Testis (tissue), 2 donors: ENCODE results near the gene ANK2.

Source experiments
- POLR2A ChIP-seq: fragments of 450-650 bp; IDR thresholded peaks from one replicate; pipeline ENCODE4 v1.6.1; 2017; ENCODE audit warnings: antibody characterized with exemption, mild to moderate bottlenecking, moderate library complexity
- TF ChIP-seq, protein P1 (sequence below), 3 experiments: fragments of 450-650 bp in 2 of 3; fragments of 200-600 bp in 1 of 3; sonication (generic) in 1 of 3; IDR thresholded peaks; one replicate each; pipeline ENCODE4 v1.5.1; 2016 to 2019; ENCODE audit warnings: antibody characterized with exemption in 3 of 3, mild to moderate bottlenecking in 2 of 3, moderate library complexity in 1 of 3

DNA sequence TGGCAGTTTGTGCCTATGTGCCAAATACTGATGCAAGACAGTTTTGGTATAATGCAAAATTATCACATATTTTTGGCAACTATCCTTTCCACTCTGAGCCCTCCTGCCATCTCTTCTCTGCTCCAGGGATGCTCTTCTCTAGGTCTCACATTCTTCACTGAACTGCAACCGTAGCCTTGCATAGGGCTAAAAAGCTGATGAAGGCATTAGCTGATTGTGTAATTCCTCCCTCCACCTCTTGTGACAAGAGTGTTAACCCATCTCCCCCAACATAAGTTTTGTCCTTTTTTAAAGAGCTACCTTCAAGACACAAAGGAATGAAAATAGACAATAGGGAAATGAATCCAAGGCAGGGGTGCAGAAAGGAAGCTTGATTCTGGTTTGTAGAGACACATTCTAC is 33.1 kb upstream of the ANK2 start:
- TF ChIP-seq, protein P1, sequence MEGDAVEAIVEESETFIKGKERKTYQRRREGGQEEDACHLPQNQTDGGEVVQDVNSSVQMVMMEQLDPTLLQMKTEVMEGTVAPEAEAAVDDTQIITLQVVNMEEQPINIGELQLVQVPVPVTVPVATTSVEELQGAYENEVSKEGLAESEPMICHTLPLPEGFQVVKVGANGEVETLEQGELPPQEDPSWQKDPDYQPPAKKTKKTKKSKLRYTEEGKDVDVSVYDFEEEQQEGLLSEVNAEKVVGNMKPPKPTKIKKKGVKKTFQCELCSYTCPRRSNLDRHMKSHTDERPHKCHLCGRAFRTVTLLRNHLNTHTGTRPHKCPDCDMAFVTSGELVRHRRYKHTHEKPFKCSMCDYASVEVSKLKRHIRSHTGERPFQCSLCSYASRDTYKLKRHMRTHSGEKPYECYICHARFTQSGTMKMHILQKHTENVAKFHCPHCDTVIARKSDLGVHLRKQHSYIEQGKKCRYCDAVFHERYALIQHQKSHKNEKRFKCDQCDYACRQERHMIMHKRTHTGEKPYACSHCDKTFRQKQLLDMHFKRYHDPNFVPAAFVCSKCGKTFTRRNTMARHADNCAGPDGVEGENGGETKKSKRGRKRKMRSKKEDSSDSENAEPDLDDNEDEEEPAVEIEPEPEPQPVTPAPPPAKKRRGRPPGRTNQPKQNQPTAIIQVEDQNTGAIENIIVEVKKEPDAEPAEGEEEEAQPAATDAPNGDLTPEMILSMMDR (IDR thresholded peaks at IDR 0.05): no peak
- TF ChIP-seq POLR2A: no peak
